Gastrocnemius medialis (tissue), 4 donors: ENCODE measurements around the gene ERFL. TPM values are rescaled to one million over a fixed set of nuclear protein-coding genes. Genes with fewer than 3 reads are reported as not detected.
A peak's percentile ranks its signal among the peaks of the same experiment; 100 is the strongest.

Experiments used
- ATAC-seq, 2 donors: fragments of 150-250 bp; one replicate each; pipeline ENCODE4 v1.9.1; 2016
- DNase-seq, 2 donors: peaks; one replicate each; pipeline ENCODE4 v3.0.0-alpha.2; 2019
- H3K27ac ChIP-seq, 4 donors: fragments of 200-600 bp; sonication (generic); 1 replicate in 1 of 4; 2 replicates in 3 of 4; pipeline ENCODE4 v1.5.1; 2016 to 2018; ENCODE audit warnings: mild to moderate bottlenecking in 2 of 4, moderate library complexity in 1 of 4
- H3K27me3 ChIP-seq, 3 donors: fragments of 200-600 bp; sonication (generic) in 2 of 3; 1 replicate in 1 of 3; 2 replicates in 2 of 3; pipeline versions ENCODE4 v1.5.1 to v1.6.0; 2016 to 2019; ENCODE audit warnings: mild to moderate bottlenecking in 1 of 3, moderate library complexity in 1 of 3
- H3K36me3 ChIP-seq, 2 donors: fragments of 200-600 bp; sonication (generic) in 1 of 2; one replicate each; pipeline ENCODE4 v1.5.1; 2017 to 2018
- H3K4me1 ChIP-seq, 2 donors: fragments of 200-600 bp; sonication (generic) in 1 of 2; one replicate each; pipeline ENCODE4 v1.5.1; 2016 to 2017; ENCODE audit warnings: mild to moderate bottlenecking in 2 of 2
- H3K4me3 ChIP-seq, 4 donors: fragments of 200-600 bp; sonication (generic) in 3 of 4; 1 replicate in 1 of 4; 2 replicates in 3 of 4; pipeline ENCODE4 v1.5.1; 2016 to 2019; ENCODE audit warnings: mild to moderate bottlenecking in 2 of 4
- H3K9me3 ChIP-seq, 3 donors: fragments of 200-600 bp; sonication (generic) in 2 of 3; 1 replicate in 1 of 3; 2 replicates in 2 of 3; pipeline ENCODE4 v1.5.1; 2016 to 2019
- POLR2A ChIP-seq, 2 donors: fragments of 450-650 bp; IDR thresholded peaks; one replicate each; pipeline ENCODE4 v1.6.1; 2017; ENCODE audit warnings: antibody characterized with exemption in 2 of 2, mild to moderate bottlenecking in 2 of 2, moderate library complexity in 2 of 2
- in situ Hi-C, 4 donors: fragments of 200-750 bp; cut with MboI; loops; one replicate each; pipeline versions ENCODE4 v1.15.0 to v1.8.0; 2017; ENCODE audit warnings: low sequenced_read_pairs in 4 of 4
- intact Hi-C: fragments of 100-400 bp; cut with DNase I; formaldehyde crosslinking; loops from one replicate; pipeline ENCODE4 v1.15.1; 2023; ENCODE audit warnings: low total_unique reads
- total RNA-seq, 4 donors: library from RNA; depleted of rRNA; stranded (reverse); fragments of >200 nt; gene quantifications; one replicate each; pipeline versions ENCODE4 v1.1.0 to v1.2.3, GENCODE V29; 2016
- TF ChIP-seq, protein P1 (sequence below), 5 experiments: fragments of 450-650 bp in 3 of 5; fragments of 200-600 bp in 2 of 5; sonication (generic) in 2 of 5; IDR thresholded peaks in 4 of 5; conservative IDR thresholded peaks in 1 of 5; 1 replicate in 4 of 5; 2 replicates in 1 of 5; pipeline ENCODE4 v1.5.1; 2016 to 2019; ENCODE audit warnings: antibody characterized with exemption in 5 of 5, mild to moderate bottlenecking in 3 of 5, moderate library complexity in 3 of 5

Gene ERFL
- total RNA-seq, 4 donors from 2014 or later: not detected

DNA sequence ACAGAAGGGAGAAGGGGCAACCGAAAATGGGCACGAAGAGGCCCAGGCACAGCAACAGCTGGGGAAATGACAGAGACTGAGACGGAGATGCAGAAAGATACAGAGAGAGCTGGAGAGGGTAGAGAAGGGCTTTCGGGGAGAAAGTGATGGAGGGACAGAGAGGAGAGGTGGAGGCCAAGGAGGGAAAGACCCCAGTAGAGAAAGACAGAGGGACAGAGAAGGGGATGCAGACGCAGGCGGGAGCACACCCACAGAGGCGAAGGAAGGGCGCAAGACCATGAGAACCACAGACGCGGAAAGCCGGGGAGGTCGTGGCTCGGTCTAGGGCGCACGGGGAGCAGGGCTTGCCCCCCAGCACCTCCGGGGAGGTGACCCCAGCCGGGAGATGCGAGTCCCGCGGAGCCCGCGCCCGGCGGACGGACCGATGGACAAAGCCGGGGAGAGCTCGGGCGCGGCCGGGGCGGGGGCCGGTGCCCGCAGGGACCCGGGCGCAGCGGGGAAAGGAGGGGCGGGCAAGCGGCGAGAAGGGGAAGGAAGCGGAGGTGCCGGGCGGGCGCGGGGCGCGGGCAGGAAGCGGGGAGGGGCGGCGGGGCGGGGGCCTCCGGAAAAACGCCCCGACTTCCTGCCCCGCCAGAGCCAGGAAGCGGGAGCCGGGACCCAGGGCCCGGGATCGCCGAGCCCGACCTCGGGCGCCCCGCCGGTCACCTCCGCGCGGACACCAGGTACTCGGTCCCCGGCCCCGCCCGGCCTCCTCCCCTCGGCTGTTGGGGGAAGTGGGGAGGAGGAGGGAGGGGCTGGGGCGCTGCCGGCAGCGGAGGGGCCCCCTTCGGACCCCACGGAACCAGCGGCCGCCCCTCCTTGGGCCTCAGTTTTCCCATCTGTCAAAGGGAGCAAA, 45.4 kb downstream of the ERFL start, which contains the start of gene ARHGEF1:
Gene ARHGEF1 (plus strand): TSS at position 617 of the 895 bp plus-strand sequence. CDS start 4,899 bp downstream, outside the sequence.
- no peak for DNase-seq
- in situ Hi-C loops: no loop called here
- Histone ChIP-seq H3K4me3 (peak within 1 kb of the TSS; percentile 79 to 89 (median 84)), H3K36me3 (no peaks in the 10 kb centered on the region), H3K9me3 (no peaks in the 10 kb centered on the region), H3K27me3 (no peaks in the 10 kb centered on the region), H3K27ac (peak within 1 kb of the TSS; percentile 70 to 77 (median 74)), H3K4me1 (peaks cover 16 to 18% of the 10 kb centered on the region in 2 donors)
- peak; percentile 29 to 42 for TF ChIP-seq POLR2A (IDR thresholded peaks at IDR 0.05)
- TF ChIP-seq, protein P1, sequence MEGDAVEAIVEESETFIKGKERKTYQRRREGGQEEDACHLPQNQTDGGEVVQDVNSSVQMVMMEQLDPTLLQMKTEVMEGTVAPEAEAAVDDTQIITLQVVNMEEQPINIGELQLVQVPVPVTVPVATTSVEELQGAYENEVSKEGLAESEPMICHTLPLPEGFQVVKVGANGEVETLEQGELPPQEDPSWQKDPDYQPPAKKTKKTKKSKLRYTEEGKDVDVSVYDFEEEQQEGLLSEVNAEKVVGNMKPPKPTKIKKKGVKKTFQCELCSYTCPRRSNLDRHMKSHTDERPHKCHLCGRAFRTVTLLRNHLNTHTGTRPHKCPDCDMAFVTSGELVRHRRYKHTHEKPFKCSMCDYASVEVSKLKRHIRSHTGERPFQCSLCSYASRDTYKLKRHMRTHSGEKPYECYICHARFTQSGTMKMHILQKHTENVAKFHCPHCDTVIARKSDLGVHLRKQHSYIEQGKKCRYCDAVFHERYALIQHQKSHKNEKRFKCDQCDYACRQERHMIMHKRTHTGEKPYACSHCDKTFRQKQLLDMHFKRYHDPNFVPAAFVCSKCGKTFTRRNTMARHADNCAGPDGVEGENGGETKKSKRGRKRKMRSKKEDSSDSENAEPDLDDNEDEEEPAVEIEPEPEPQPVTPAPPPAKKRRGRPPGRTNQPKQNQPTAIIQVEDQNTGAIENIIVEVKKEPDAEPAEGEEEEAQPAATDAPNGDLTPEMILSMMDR (IDR thresholded peaks at IDR 0.05 in 4 of 5, conservative IDR thresholded peaks at IDR 0.05 in 1 of 5): no peak
- peak; percentile 9 to 14 for ATAC-seq
- intact Hi-C loops: loop anchor here (10.0 kb wide), 1 partner anchor 1598 kb away; the partner anchor contains the start of gene AKT2

DNA sequence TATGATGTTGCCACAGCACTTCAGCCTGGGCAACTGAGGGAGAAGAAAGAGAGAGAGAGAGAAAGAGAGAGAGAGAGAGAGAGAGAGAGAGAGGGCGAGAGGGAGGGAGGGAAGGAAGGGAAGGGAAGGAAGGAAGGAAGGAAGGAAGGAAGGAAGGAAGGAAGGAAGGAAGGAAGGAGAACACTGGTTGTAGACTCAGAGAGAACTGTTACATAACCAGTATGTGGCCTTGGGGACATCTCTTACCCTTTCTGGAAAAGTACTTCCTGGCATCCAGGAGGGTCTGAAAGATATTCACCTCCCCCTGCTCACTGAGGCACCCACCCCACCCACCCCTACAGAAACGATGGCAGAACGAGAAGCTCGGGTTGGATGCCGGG, 47.9 kb downstream of the ERFL start:
- DNase-seq (no peak), ATAC-seq (no peak)
- Histone ChIP-seq H3K4me3 (no peak overlapping the region), H3K27ac (no peak overlapping the region), H3K9me3 (no peaks in the 10 kb centered on the region), H3K27me3 (no peaks in the 10 kb centered on the region), H3K36me3 (no peaks in the 10 kb centered on the region), H3K4me1 (peaks cover 8 to 15% of the 10 kb centered on the region in 2 donors)
- TF ChIP-seq POLR2A (IDR thresholded peaks at IDR 0.05): no peak
- TF ChIP-seq, protein P1 (IDR thresholded peaks at IDR 0.05 in 4 of 5, conservative IDR thresholded peaks at IDR 0.05 in 1 of 5): no peak
- intact Hi-C loops (loop anchor here (10.0 kb wide), 1 partner anchor 1596 kb away; the partner anchor contains the start of gene AKT2), in situ Hi-C loops (no loop called here)

DNA sequence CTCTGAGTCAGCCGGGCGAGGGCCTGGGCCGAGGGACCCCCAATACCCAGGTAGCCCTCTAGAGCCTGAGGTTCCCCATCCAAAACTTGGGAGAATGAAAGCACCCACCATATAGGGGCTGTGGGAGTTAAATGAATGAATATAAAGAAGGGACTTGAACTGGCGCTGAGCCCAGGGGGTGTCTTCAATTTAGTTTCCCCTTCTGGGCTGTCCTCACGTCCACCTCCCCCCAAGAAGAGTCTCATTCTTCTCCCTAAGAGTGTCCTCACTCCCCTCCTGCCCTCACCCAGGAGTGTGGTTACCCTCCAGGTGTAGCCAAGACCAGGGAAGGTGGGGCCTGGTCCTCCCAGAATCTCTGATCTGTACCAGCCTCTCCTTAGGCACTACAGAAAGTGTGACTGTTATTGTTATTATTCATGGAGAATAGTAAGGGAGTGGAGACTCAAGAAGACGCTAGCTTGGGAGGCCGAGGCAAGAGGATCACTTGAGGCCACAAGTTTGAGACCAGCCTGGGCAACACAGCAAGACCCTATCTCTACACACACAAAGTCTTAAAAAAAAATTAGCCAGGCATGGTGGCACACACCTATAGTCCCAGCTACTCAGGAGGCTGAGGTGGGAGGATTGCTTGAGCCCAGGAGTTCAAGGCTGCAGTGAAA, 48.5 kb downstream of the ERFL start:
- no peaks in the 10 kb centered on the region for H3K27me3 ChIP-seq
- no peak overlapping the region for H3K27ac ChIP-seq
- no peak for DNase-seq
- in situ Hi-C loops: no loop called here
- no peak for ATAC-seq
- no peak overlapping the region for H3K4me3 ChIP-seq
- peaks cover 4 to 10% of the 10 kb centered on the region in 2 donors for H3K4me1 ChIP-seq
- no peaks in the 10 kb centered on the region for H3K36me3 ChIP-seq
- no peak for TF ChIP-seq POLR2A (IDR thresholded peaks at IDR 0.05)
- H3K9me3 ChIP-seq: no peaks in the 10 kb centered on the region
- intact Hi-C loops: loop anchor here (10.0 kb wide), 1 partner anchor 1595 kb away; the partner anchor contains the start of gene AKT2

DNA sequence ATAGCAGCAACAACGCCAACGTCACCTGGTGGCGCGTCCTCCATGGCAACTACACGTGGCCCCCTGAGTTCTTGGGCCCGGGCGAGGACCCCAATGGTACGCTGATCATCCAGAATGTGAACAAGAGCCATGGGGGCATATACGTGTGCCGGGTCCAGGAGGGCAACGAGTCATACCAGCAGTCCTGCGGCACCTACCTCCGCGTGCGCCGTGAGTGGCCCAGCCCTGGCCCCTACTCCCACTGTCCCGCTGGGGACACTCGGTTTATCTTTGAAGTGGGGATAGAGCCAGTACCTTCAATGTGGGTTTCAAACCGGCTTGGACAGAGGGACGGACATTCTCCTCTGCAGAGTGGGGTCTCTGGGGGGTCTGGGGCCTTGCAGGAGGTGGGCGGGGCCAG, 49.2 kb downstream of the ERFL start:
- no peaks in the 10 kb centered on the region for H3K27me3 ChIP-seq
- peaks cover 0 to 6% of the 10 kb centered on the region in 2 donors for H3K4me1 ChIP-seq
- no peaks in the 10 kb centered on the region for H3K36me3 ChIP-seq
- in situ Hi-C loops (no loop called here), intact Hi-C loops (no loop called here)
- TF ChIP-seq, protein P1 (IDR thresholded peaks at IDR 0.05 in 4 of 5, conservative IDR thresholded peaks at IDR 0.05 in 1 of 5): no peak
- no peak for TF ChIP-seq POLR2A (IDR thresholded peaks at IDR 0.05)
- DNase-seq: no peak
- no peak overlapping the region for H3K27ac ChIP-seq
- H3K4me3 ChIP-seq: no peak overlapping the region
- ATAC-seq: no peak
- no peaks in the 10 kb centered on the region for H3K9me3 ChIP-seq
